AG09309 (cell line): ENCODE measurements around the gene VPS13D.
A peak's percentile ranks its signal among the peaks of the same experiment; 100 is the strongest.

Experiments
- DNase-seq: peaks from one replicate; pipeline ENCODE4 v3.0.0-alpha.2; 2010; ENCODE audit warnings: low read depth
- H3K4me3 ChIP-seq: 2 replicates; pipeline ENCODE4 v1.5.1; 2011; ENCODE audit warnings: mild to moderate bottlenecking, low read depth, low read length, moderate library complexity; ENCODE audit not compliant: control insufficient read depth
- TF ChIP-seq, protein P1 (sequence below): IDR thresholded peaks from 2 replicates; pipeline ENCODE4 v1.5.1; 2011; ENCODE audit warnings: mild to moderate bottlenecking, low read depth, low read length, inconsistent platforms; ENCODE audit not compliant: insufficient read depth, control insufficient read depth; ENCODE audit errors: missing control alignments

VPS13D gene

DNA sequence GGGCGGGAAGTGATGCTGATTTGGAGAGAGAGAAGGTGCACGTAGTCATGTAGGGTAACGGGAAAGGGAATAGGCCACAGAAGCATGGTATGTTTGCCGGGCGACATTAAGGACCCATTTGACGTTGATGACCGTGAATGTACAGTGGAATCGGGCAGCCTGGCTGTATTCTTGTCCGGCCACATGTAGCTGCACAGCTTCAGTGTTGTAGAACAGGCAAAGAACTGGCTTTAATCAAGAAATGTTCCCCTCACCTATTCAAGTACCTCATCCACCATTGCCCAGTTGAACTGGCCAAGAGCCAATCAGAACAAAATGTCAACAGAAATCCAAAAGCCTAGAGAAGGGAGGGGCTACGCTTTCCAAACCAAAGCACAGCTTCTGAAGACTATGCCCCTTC is 283.4 kb downstream of the VPS13D start:
- H3K4me3 ChIP-seq, result no peak overlapping the region
- DNase-seq, result no peak
- TF ChIP-seq, protein P1, sequence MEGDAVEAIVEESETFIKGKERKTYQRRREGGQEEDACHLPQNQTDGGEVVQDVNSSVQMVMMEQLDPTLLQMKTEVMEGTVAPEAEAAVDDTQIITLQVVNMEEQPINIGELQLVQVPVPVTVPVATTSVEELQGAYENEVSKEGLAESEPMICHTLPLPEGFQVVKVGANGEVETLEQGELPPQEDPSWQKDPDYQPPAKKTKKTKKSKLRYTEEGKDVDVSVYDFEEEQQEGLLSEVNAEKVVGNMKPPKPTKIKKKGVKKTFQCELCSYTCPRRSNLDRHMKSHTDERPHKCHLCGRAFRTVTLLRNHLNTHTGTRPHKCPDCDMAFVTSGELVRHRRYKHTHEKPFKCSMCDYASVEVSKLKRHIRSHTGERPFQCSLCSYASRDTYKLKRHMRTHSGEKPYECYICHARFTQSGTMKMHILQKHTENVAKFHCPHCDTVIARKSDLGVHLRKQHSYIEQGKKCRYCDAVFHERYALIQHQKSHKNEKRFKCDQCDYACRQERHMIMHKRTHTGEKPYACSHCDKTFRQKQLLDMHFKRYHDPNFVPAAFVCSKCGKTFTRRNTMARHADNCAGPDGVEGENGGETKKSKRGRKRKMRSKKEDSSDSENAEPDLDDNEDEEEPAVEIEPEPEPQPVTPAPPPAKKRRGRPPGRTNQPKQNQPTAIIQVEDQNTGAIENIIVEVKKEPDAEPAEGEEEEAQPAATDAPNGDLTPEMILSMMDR, result no peak

DNA sequence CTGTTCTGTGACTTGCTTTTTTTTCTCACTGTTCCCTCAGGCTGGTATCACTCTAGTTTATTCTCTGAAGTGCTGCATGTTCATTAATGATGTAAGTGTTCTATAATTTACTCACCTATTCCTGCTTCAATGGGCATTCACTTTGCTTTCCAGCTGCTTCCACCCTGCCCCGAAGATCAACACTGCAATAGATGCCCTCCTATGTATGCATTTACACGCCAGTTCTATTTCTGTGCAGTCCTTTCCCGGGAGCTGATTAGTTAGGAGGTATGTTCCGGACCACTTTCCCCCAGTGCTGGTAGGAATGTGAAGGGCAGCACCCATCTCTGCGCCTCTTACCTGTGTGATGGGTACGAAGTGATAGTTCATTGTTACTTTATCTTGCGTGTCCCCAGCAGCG is 284.8 kb downstream of the VPS13D start:
- H3K4me3 ChIP-seq, result no peak overlapping the region
- TF ChIP-seq, protein P1, result no peak
- DNase-seq, result no peak

DNA sequence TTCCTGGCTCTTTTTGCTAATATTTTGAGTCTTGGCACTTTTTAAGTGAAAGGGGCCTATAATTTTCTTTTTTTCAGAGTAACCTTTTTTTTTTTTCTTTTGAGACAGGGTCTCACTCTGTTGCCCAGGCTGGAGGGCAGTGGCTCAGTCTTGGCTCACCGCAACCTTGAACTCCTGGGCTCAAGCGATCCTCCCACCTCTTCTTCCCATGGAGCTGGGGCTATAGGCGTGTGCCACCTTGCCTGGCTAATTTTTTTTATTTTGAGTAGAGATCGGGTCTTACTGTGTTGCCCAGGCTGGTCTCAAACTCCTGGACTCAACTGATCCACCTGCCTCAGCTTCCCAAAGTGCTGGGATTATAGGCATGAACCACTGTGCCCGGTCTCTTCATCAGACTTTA is 285.4 kb downstream of the VPS13D start:
- TF ChIP-seq, protein P1, result no peak
- H3K4me3 ChIP-seq, result no peak overlapping the region
- DNase-seq, result no peak

DNA sequence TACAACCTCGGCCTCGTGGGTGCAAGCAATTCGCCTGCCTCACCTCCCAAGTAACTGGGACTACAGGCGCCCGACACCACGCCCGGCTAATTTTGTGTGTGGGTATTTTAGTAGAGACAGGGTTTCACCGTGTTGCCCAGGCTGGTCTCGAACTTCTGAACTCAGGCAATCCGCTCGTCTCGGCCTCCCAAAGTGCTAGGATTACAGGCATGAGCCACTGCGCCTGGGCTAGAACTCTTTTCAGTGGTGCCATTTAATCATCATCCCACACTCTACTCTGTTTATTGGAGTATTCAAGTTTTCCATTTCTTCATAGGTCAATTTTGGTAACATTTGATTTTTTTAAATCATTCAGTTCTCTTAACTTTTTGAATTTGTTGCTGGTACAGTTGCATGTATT is 286.9 kb downstream of the VPS13D start:
- H3K4me3 ChIP-seq, result no peak overlapping the region
- DNase-seq, result no peak
- TF ChIP-seq, protein P1, result no peak

DNA sequence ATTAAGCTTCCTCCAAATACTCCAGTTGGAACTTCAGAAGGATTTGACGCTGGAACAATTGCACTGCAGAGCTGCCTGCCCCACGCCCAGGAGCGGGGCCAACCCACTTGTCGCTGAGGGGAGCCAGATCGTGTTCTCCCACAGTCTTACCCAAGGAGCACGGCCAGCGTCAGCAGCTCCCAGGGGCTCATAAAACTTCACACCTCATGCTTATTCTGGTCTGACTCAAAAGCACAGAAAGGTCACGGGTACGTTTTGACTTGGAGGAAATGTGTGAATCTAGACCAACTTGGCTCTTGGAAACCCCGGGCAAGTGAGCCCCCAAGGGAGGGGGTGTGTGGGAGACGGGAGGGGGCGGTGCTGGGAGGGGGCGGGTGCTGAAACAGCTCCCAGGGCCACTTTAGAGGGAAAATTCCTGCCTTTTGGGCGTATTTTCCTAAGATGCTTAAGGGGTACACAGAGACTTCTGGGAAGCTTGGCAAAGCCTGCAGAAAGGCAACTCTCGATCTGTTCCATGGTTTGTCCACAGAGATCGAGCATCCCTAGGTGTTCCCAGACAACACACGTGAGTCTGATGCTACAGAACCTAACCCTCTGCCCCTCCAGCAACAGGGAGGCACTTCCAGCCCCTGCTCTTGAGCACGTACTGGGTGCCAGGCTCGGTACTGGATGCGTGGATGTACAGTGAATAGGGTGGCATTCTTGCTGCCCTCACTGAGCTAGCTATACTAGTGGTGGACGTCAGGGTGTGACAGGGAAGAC is 289.3 kb downstream of the VPS13D start:
- peak; percentile 73 for DNase-seq
- TF ChIP-seq, protein P1, result no peak
- no peak overlapping the region for H3K4me3 ChIP-seq

DNA sequence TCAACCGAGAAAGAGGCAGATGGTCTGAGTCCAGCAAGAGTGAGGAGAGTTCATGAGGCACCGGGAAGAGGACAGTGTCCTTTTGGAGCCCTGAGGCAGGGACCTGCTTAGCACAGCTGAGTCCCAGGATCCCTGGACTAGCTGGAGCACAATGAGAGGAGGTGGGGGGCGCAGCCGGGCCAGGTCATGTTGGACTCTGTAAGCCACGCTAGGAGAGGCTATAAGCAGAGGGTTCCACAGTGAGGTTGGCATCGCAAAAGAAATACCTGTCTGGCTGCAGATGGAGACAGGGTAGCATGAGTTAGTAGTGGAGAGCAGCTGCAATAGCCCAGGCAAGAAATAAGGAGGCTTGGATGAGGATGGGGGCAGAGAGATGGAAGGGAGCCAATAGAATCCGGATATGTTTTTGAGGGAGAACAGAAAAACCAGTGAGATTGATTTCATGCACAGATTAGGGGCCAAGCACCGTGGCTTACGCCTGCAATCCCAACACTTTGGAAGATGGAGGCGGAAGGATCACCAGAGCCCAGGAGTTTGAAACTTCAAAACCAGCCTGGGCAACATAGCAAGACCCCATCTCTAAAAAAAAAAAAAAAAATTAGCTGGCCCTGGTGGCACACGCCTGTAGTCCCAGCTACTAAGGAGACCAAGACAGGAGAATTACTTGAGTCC is 290.0 kb downstream of the VPS13D start:
- TF ChIP-seq, protein P1, result no peak
- DNase-seq, result no peak
- H3K4me3 ChIP-seq, result no peak overlapping the region
